ENCODE measurements around the gene LDLRAP1. TPM values are rescaled to one million over a fixed set of nuclear protein-coding genes. Genes with fewer than 3 reads are reported as not detected.

The LDLRAP1 gene
- total RNA-seq, 1 donor from 2014 or later = 8.0 TPM

DNA sequence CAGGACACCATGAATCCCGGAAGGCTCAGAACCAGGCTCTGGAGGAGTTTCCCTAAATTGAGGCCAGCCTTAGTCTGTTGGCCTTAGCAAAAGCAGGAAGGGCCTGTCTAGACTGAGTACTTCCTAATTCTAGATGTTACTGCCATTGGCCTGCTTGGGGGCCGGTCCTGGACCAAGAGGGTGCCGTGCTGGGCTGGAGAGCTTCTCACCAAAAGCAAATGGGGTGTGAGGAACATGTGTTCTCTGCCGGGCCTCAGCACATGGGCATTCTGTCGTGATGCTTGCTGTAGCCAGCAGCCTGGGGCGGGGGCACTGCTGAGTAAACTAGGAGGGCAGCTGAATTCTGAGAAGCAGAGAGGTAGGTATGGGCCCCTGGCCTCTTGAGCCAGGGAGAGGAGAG is 37.5 kb downstream of the LDLRAP1 start:
- TF ChIP-seq, protein P1, sequence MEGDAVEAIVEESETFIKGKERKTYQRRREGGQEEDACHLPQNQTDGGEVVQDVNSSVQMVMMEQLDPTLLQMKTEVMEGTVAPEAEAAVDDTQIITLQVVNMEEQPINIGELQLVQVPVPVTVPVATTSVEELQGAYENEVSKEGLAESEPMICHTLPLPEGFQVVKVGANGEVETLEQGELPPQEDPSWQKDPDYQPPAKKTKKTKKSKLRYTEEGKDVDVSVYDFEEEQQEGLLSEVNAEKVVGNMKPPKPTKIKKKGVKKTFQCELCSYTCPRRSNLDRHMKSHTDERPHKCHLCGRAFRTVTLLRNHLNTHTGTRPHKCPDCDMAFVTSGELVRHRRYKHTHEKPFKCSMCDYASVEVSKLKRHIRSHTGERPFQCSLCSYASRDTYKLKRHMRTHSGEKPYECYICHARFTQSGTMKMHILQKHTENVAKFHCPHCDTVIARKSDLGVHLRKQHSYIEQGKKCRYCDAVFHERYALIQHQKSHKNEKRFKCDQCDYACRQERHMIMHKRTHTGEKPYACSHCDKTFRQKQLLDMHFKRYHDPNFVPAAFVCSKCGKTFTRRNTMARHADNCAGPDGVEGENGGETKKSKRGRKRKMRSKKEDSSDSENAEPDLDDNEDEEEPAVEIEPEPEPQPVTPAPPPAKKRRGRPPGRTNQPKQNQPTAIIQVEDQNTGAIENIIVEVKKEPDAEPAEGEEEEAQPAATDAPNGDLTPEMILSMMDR (IDR thresholded peaks at IDR 0.05; ENCODE audit: insufficient read depth, low read depth, low read length) = no peak
- no peak for TF ChIP-seq EZH2 (IDR thresholded peaks at IDR 0.05; ENCODE audit: insufficient read depth, low read length)

GRCh38 chr1:25581764-25582163 is 38.4 kb downstream of the LDLRAP1 start:
- Histone ChIP-seq H3K36me3 (ENCODE audit: insufficient read depth, low read length) (no peaks in the 10 kb centered on the region), H3K9ac (ENCODE audit: low read length) (no peak overlapping the region), H3K27me3 (ENCODE audit: insufficient read depth, low read length) (peaks cover 8% of the 10 kb centered on the region), H3K9me3 (ENCODE audit: insufficient read depth, low read depth, low read length) (no peaks in the 10 kb centered on the region), H3K4me1 (ENCODE audit: insufficient read depth, low read length) (no peaks in the 10 kb centered on the region), H3K27ac (ENCODE audit: low read depth, low read length) (no peak overlapping the region), H4K20me1 (ENCODE audit: insufficient read depth, low read length) (no peaks in the 10 kb centered on the region), H2AFZ (ENCODE audit: low read depth, low read length) (no peak overlapping the region), H3K4me2 (ENCODE audit: low read length) (no peak overlapping the region), H3K4me3 (ENCODE audit: insufficient read depth, low read depth, low read length) (no peak overlapping the region), H3K79me2 (ENCODE audit: insufficient read depth, low read length) (no peaks in the 10 kb centered on the region)
- no peaks in the 10 kb centered on the region for H3K4me1 Mint-ChIP-seq (ENCODE audit: low read depth, unreplicated experiment)
- no peak for TF ChIP-seq EZH2 (IDR thresholded peaks at IDR 0.05; ENCODE audit: insufficient read depth, low read length)
- TF ChIP-seq, protein P1 (IDR thresholded peaks at IDR 0.05; ENCODE audit: insufficient read depth, low read depth, low read length) = no peak
- FAIRE-seq = no peak
- no peaks in the 10 kb centered on the region for H3K36me3 Mint-ChIP-seq (ENCODE audit: low read depth, unreplicated experiment)
- peaks cover 5% of the 10 kb centered on the region for H3K9me3 Mint-ChIP-seq (ENCODE audit: unreplicated experiment)
- H3K4me3 Mint-ChIP-seq (ENCODE audit: unreplicated experiment) = no peak overlapping the region
- no peak overlapping the region for H3K27ac Mint-ChIP-seq (ENCODE audit: unreplicated experiment)
- H3K27me3 Mint-ChIP-seq (ENCODE audit: low read depth, unreplicated experiment) = peaks cover 30% of the 10 kb centered on the region
- no peak for DNase-seq (ENCODE audit: low read depth)

More for the DNA sequence above, 37.5 kb downstream of the LDLRAP1 start:
- Histone ChIP-seq H3K4me3 (ENCODE audit: insufficient read depth, low read depth, low read length) (no peak overlapping the region), H3K9ac (ENCODE audit: low read length) (no peak overlapping the region), H3K79me2 (ENCODE audit: insufficient read depth, low read length) (no peaks in the 10 kb centered on the region), H3K9me3 (ENCODE audit: insufficient read depth, low read depth, low read length) (no peaks in the 10 kb centered on the region), H3K27me3 (ENCODE audit: insufficient read depth, low read length) (peaks cover 8% of the 10 kb centered on the region), H3K36me3 (ENCODE audit: insufficient read depth, low read length) (no peaks in the 10 kb centered on the region), H3K4me1 (ENCODE audit: insufficient read depth, low read length) (no peaks in the 10 kb centered on the region), H3K27ac (ENCODE audit: low read depth, low read length) (no peak overlapping the region), H3K4me2 (ENCODE audit: low read length) (no peak overlapping the region), H4K20me1 (ENCODE audit: insufficient read depth, low read length) (no peaks in the 10 kb centered on the region), H2AFZ (ENCODE audit: low read depth, low read length) (no peak overlapping the region)
- Mint-ChIP-seq H3K9me3 (ENCODE audit: unreplicated experiment) (peaks cover 5% of the 10 kb centered on the region), H3K36me3 (ENCODE audit: low read depth, unreplicated experiment) (no peaks in the 10 kb centered on the region), H3K27ac (ENCODE audit: unreplicated experiment) (no peak overlapping the region), H3K27me3 (ENCODE audit: low read depth, unreplicated experiment) (peaks cover 29% of the 10 kb centered on the region), H3K4me1 (ENCODE audit: low read depth, unreplicated experiment) (no peaks in the 10 kb centered on the region), H3K4me3 (ENCODE audit: unreplicated experiment) (no peak overlapping the region)
- DNase-seq (ENCODE audit: low read depth) (no peak), FAIRE-seq (no peak)

- peaks cover 2% of the 10 kb centered on the region for H3K4me1 Mint-ChIP-seq (ENCODE audit: low read depth, unreplicated experiment)
- Histone ChIP-seq H4K20me1 (ENCODE audit: insufficient read depth, low read length) (no peaks in the 10 kb centered on the region), H3K79me2 (ENCODE audit: insufficient read depth, low read length) (no peaks in the 10 kb centered on the region), H3K9me3 (ENCODE audit: insufficient read depth, low read depth, low read length) (no peaks in the 10 kb centered on the region), H3K4me1 (ENCODE audit: insufficient read depth, low read length) (no peaks in the 10 kb centered on the region), H2AFZ (ENCODE audit: low read depth, low read length) (no peak overlapping the region), H3K27me3 (ENCODE audit: insufficient read depth, low read length) (peaks cover 8% of the 10 kb centered on the region), H3K27ac (ENCODE audit: low read depth, low read length) (no peak overlapping the region), H3K36me3 (ENCODE audit: insufficient read depth, low read length) (no peaks in the 10 kb centered on the region), H3K4me2 (ENCODE audit: low read length) (no peak overlapping the region), H3K4me3 (ENCODE audit: insufficient read depth, low read depth, low read length) (no peak overlapping the region), H3K9ac (ENCODE audit: low read length) (no peak overlapping the region)
- no peak overlapping the region for H3K27ac Mint-ChIP-seq (ENCODE audit: unreplicated experiment)
- no peak for FAIRE-seq
- no peaks in the 10 kb centered on the region for H3K36me3 Mint-ChIP-seq (ENCODE audit: low read depth, unreplicated experiment)
- TF ChIP-seq EZH2 (IDR thresholded peaks at IDR 0.05; ENCODE audit: insufficient read depth, low read length) = no peak
- TF ChIP-seq, protein P1 (IDR thresholded peaks at IDR 0.05; ENCODE audit: insufficient read depth, low read depth, low read length) = no peak
- no peak overlapping the region for H3K4me3 Mint-ChIP-seq (ENCODE audit: unreplicated experiment)
- no peak for DNase-seq (ENCODE audit: low read depth)
- peaks cover 5% of the 10 kb centered on the region for H3K9me3 Mint-ChIP-seq (ENCODE audit: unreplicated experiment)
- H3K27me3 Mint-ChIP-seq (ENCODE audit: low read depth, unreplicated experiment) = peaks cover 30% of the 10 kb centered on the region
Measured at GRCh38 chr1:25583519-25584370, 40.3 kb downstream of the LDLRAP1 start.

Data from astrocyte (in vitro differentiated cells and primary cell).